GM18868 (cell line): Measurements from ENCODE around the gene MRPL52.
"Not testable (repeated sequence)": the region's sequence is repeated elsewhere in the genome, so short reads cannot be mapped to it uniquely, and the experiment has no call there.

Experiments used
- ATAC-seq: cut with Tn5 transposase; IDR thresholded peaks from one replicate; pipeline ENCODE4 v1.9.1; 2021; ENCODE audit warnings: mild to moderate bottlenecking, moderate library complexity; ENCODE audit not compliant: unreplicated experiment

Gene MRPL52

GRCh38 chr14:22829661-22830442 is at the start of gene MRPL52:
Gene MRPL52, plus strand, starts transcription at chr14:22829887. Its CDS starts 26 bp downstream, at chr14:22829913.
- peak; percentile 95 for ATAC-seq

GRCh38 chr14:22780105-22780679 is 49.5 kb upstream of the MRPL52 start:
- no peak for ATAC-seq

- no peak for ATAC-seq
These were observed 48.8 kb upstream of the MRPL52 start for GRCh38 chr14:22780941-22781300.

GRCh38 chr14:22781301-22781991 is 48.2 kb upstream of the MRPL52 start:
- no peak for ATAC-seq

GRCh38 chr14:22786685-22787084 is 43.0 kb upstream of the MRPL52 start:
- ATAC-seq, result no peak

GRCh38 chr14:22791301-22791700 is 38.4 kb upstream of the MRPL52 start:
- ATAC-seq, result no peak

GRCh38 chr14:22792158-22792557 is 37.5 kb upstream of the MRPL52 start:
- no peak for ATAC-seq

GRCh38 chr14:22793550-22793949 is 36.1 kb upstream of the MRPL52 start:
- not testable (repeated sequence) for ATAC-seq

GRCh38 chr14:22793976-22794375 is 35.7 kb upstream of the MRPL52 start:
- no peak for ATAC-seq

GRCh38 chr14:22794551-22794951 is 35.1 kb upstream of the MRPL52 start:
- peak; percentile 77 for ATAC-seq

GRCh38 chr14:22796087-22796707 is 33.5 kb upstream of the MRPL52 start:
- ATAC-seq, result no peak

- no peak for ATAC-seq
These were observed 32.4 kb upstream of the MRPL52 start for GRCh38 chr14:22797017-22797917.

GRCh38 chr14:22798528-22798927 is 31.2 kb upstream of the MRPL52 start:
- ATAC-seq, result no peak

- no peak for ATAC-seq
These were observed 29.3 kb upstream of the MRPL52 start for GRCh38 chr14:22800346-22800745.

GRCh38 chr14:22801716-22802115 is 28.0 kb upstream of the MRPL52 start:
- ATAC-seq, result no peak

GRCh38 chr14:22802860-22803686 is 26.6 kb upstream of the MRPL52 start:
- peak; percentile 60 for ATAC-seq

- ATAC-seq, result peak; percentile 68
These were observed 26.1 kb upstream of the MRPL52 start for GRCh38 chr14:22803687-22803974.

- ATAC-seq, result not testable (repeated sequence)
These were observed 24.5 kb upstream of the MRPL52 start for GRCh38 chr14:22805235-22805634.

- ATAC-seq, result no peak
These were observed 22.1 kb upstream of the MRPL52 start for GRCh38 chr14:22807432-22808087.
